Activated T-cell treated with anti-CD3 and anti-CD28 coated beads, Interleukin-2, amount 50 U/mL, for 4 hours (primary cell): ENCODE data around the gene KLHL4. TPM values are rescaled to one million over a fixed set of nuclear protein-coding genes. Genes with fewer than 3 reads are reported as not detected.
"Not testable (repeated sequence)": the region's sequence is repeated elsewhere in the genome, so short reads cannot be mapped to it uniquely, and the experiment has no call there.

Experiments
- ATAC-seq, 2 donors: fragments of 200-7000 bp; cut with Tn5 transposase; one replicate each; pipeline ENCODE4 v1.10.0; 2021
- DNase-seq: peaks from one replicate; pipeline ENCODE4 v3.0.0-alpha.2; 2020
- H3K27me3 Mint-ChIP-seq: one replicate; pipeline ENCODE4 v1.8.0; 2021; ENCODE audit warnings: low read depth, mixed read lengths
- H3K36me3 Mint-ChIP-seq: one replicate; pipeline ENCODE4 v1.8.0; 2022; ENCODE audit warnings: mixed read lengths; ENCODE audit not compliant: insufficient read depth
- H3K4me1 Mint-ChIP-seq: one replicate; pipeline ENCODE4 v1.8.0; 2021; ENCODE audit warnings: low read depth, mixed read lengths
- H3K4me3 Mint-ChIP-seq: one replicate; pipeline ENCODE4 v1.8.0; 2021; ENCODE audit warnings: mild to moderate bottlenecking, moderate library complexity, mixed read lengths
- H3K9me3 Mint-ChIP-seq: one replicate; pipeline ENCODE4 v1.8.0; 2021; ENCODE audit warnings: mixed read lengths
- total RNA-seq, 3 donors: library from RNA; stranded (reverse); gene quantifications; one replicate each; pipeline ENCODE4 v1.2.1, GENCODE V29; 2021

The KLHL4 gene, protein sequence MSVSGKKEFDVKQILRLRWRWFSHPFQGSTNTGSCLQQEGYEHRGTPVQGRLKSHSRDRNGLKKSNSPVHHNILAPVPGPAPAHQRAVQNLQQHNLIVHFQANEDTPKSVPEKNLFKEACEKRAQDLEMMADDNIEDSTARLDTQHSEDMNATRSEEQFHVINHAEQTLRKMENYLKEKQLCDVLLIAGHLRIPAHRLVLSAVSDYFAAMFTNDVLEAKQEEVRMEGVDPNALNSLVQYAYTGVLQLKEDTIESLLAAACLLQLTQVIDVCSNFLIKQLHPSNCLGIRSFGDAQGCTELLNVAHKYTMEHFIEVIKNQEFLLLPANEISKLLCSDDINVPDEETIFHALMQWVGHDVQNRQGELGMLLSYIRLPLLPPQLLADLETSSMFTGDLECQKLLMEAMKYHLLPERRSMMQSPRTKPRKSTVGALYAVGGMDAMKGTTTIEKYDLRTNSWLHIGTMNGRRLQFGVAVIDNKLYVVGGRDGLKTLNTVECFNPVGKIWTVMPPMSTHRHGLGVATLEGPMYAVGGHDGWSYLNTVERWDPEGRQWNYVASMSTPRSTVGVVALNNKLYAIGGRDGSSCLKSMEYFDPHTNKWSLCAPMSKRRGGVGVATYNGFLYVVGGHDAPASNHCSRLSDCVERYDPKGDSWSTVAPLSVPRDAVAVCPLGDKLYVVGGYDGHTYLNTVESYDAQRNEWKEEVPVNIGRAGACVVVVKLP
- total RNA-seq: under 1 TPM in 2 of 3 donors, not detected in 1; 0.03 to 0.58 TPM

DNA sequence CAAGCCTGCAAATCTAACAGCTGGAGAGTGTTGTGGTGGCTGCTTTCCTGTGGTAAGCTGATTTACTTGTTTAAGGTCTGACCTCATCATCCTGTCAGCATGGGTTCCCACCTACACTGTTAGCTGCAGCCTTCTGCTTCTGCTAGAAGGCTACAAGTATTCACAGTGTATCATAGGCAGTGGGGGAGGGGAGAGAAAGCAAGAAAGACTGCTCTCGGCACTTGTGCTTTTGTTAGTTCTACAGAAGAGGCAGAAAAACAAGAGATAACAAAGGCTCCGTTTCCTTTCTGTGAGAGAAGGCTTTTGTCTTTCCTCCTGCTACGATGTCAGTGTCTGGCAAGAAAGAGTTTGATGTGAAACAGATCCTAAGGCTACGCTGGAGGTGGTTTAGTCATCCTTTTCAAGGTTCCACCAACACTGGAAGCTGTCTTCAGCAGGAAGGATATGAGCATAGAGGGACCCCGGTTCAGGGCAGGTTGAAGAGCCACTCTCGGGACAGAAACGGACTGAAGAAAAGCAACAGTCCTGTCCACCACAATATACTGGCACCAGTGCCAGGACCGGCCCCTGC lies at the start of gene KLHL4:
KLHL4 (plus strand) TSS at position 232 of the 571 bp plus-strand sequence; CDS start at position 324, 92 bp downstream.
- ATAC-seq (peak in 1 of 2 donors; percentile 58), DNase-seq (no peak)
- Mint-ChIP-seq H3K4me3 (no peak within 1 kb of the TSS), H3K27me3 (no peaks in the 10 kb centered on the region), H3K4me1 (no peaks in the 10 kb centered on the region), H3K9me3 (no peaks in the 10 kb centered on the region), H3K36me3 (no peaks in the 10 kb centered on the region)

DNA sequence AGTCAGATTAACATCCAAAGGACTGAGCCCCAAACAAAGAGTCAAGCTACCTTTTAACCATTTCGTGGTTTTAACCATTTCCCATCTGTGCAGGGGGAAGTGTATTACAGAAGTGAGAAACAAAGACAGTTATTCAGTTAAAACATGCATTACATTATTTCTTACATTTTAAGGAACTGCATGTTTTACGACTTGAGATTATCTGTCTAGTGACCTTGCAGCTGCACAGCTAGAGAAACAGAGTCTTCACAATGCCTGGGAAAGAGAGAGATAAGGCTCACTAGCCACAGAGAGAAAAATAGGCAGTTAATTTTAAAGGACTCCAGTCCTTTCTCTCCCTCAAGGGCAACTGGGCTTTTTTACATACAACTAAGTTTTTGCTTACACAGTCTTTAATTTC lies 48.7 kb upstream of the KLHL4 start:
- Mint-ChIP-seq H3K36me3 (no peaks in the 10 kb centered on the region), H3K4me3 (no peak overlapping the region), H3K9me3 (peaks cover 6% of the 10 kb centered on the region), H3K4me1 (no peaks in the 10 kb centered on the region), H3K27me3 (no peaks in the 10 kb centered on the region)
- ATAC-seq: no peak
- no peak for DNase-seq

DNA sequence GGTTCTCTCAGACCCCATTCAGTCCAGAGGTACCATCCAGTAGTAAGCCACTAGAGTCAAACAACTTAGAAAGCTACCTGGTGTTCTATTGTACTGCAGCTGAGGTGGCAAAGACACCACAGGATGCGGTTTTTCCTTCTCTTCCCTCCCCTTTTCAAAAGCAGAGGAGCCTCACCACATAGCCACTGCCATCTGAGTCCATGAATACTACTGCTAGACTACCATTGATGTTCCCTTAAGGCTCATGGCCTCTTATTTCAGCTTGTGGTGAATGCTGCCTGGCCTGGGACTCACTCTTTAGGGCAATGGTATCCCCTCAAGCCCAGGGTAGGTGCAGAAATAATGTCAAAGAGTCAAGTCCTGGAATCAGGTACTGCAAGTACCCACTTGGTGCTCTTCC lies 41.8 kb upstream of the KLHL4 start:
- ATAC-seq (no peak), DNase-seq (no peak)
- H3K36me3 Mint-ChIP-seq: no peaks in the 10 kb centered on the region
- peaks cover 4% of the 10 kb centered on the region for H3K9me3 Mint-ChIP-seq
- H3K27me3 Mint-ChIP-seq: no peaks in the 10 kb centered on the region
- H3K4me1 Mint-ChIP-seq: no peaks in the 10 kb centered on the region
- no peak overlapping the region for H3K4me3 Mint-ChIP-seq

DNA sequence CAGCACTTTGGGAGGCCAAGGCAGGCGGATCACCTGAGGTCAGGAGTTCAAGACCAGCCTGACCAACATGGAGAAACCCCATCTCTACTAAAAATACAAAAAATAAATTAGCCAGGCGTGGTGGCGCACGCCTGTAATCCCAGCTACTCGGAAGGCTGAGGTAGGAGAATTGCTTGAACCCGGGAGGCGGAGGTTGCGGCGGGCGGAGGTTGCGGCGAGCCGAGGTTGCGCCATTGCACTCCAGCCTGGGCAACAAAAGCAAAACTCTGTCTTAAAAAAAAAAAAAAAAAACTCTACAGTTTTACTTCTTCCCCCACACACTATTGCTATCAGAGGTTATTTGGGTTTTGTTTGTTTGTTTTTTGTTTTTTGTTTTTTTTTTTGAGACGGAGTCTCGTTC lies 38.9 kb upstream of the KLHL4 start:
- not testable (repeated sequence) for H3K36me3 Mint-ChIP-seq, ATAC-seq, H3K27me3 Mint-ChIP-seq, DNase-seq, H3K4me1 Mint-ChIP-seq, H3K4me3 Mint-ChIP-seq, H3K9me3 Mint-ChIP-seq

DNA sequence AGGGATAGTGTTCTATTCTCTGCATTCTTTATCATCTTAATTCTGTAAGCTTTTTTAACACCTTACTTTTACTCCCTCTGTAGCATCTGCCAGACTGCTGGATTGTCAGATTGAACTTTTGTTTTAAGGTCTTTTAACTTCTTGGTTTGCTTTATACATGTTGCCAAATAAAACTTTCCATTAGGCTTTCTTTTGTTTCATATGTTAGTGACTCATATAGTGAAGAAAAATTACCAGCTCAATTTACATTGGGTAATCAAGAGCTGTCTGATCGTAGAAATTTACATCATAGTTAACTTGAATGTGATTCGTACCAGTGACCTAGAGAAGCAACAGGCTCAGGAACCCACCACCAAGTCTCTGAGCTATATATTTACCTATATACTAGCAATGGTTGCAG lies 28.5 kb upstream of the KLHL4 start:
- H3K4me1 Mint-ChIP-seq: no peaks in the 10 kb centered on the region
- no peak for ATAC-seq
- no peaks in the 10 kb centered on the region for H3K36me3 Mint-ChIP-seq
- H3K27me3 Mint-ChIP-seq: no peaks in the 10 kb centered on the region
- no peak overlapping the region for H3K4me3 Mint-ChIP-seq
- no peak for DNase-seq
- H3K9me3 Mint-ChIP-seq: no peaks in the 10 kb centered on the region

DNA sequence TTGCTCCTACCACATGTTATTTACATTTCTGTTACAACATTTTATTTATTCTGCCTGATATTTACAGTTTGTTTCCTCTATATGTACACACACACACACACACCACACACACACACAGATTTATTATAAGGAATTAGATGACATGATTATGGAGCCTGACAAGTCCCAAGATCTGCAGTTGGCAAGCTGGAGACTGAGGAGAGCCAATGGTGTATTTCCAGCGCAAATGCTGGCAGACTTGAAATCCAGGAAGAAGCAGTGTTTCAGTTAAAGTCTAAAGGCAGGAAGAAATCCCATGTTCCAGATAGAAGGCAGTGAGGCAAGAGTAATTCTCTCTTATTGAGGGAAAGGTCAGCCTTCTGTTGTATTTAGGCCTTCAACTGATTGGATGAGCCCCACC lies 1.8 kb upstream of the KLHL4 start:
- H3K27me3 Mint-ChIP-seq: no peaks in the 10 kb centered on the region
- ATAC-seq: no peak
- no peaks in the 10 kb centered on the region for H3K36me3 Mint-ChIP-seq
- no peaks in the 10 kb centered on the region for H3K4me1 Mint-ChIP-seq
- H3K4me3 Mint-ChIP-seq: no peak overlapping the region
- no peaks in the 10 kb centered on the region for H3K9me3 Mint-ChIP-seq
- no peak for DNase-seq

DNA sequence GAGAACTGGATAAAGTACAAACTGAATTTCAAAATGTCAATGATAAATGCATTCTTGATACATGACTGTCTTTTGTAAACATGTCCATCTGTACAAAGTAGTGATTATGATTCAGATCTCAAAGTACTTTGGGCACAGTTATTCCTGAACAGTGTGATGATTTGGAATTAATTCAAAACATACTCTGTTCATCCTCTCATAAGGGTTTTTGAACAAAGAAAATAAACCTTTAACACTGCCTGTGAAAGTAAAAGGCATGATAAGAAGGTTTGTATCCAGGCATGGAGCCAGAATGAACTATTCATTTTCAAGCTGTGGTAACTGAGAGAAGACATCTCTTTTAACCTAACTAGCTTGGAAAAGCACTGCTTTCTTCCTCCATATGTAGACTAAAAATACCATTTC lies 883 bp upstream of the KLHL4 start:
- no peak overlapping the region for H3K4me3 Mint-ChIP-seq
- H3K4me1 Mint-ChIP-seq: no peaks in the 10 kb centered on the region
- H3K36me3 Mint-ChIP-seq: no peaks in the 10 kb centered on the region
- H3K27me3 Mint-ChIP-seq: no peaks in the 10 kb centered on the region
- ATAC-seq: no peak
- DNase-seq: no peak
- H3K9me3 Mint-ChIP-seq: no peaks in the 10 kb centered on the region

DNA sequence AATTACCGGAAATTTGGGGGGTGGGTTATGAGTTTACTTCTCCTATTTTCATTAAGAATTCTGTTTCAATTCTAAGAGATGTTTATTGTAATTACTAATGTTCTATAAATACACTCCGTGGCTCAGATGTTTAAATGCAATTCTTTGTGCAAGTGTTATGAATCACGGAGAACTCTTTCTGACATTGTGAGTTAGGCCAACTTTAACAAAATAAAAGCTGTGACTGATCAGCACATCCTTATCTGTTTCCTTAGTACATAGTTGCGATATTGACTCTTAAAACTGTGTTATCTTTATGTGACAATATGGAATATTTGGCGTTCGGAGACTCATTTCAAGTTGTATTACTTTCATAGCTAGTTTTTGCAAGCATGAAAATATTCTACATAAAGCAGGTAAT lies 902 bp downstream of the KLHL4 start:
- ATAC-seq: no peak
- Mint-ChIP-seq H3K9me3 (no peaks in the 10 kb centered on the region), H3K4me3 (no peak overlapping the region), H3K4me1 (no peaks in the 10 kb centered on the region), H3K36me3 (no peaks in the 10 kb centered on the region), H3K27me3 (no peaks in the 10 kb centered on the region)
- DNase-seq: no peak

DNA sequence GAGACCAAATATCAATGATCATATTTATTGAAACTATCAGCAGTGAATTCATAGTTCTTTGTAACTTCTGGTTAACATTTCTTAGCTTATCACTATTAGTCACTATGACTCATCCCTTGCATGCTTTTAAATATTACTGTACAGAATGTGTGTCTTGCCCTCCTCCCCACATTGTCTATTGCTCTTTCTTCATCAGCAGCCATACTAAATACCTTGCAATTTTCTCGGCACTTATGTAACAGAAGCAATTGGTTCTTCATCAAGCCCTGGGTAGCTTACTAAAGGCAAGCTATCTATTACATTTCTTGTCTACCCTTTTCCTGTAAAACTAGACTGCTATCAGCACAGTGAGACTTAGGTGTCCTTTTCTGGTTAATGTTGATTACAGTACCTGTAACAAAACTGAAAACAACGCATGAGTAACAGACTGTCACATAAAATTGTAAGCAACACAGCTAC lies 8.2 kb downstream of the KLHL4 start:
- H3K36me3 Mint-ChIP-seq: no peaks in the 10 kb centered on the region
- H3K4me1 Mint-ChIP-seq: no peaks in the 10 kb centered on the region
- no peaks in the 10 kb centered on the region for H3K27me3 Mint-ChIP-seq
- no peak overlapping the region for H3K4me3 Mint-ChIP-seq
- DNase-seq (no peak), ATAC-seq (peak in 1 of 2 donors; percentile 56)
- H3K9me3 Mint-ChIP-seq: no peaks in the 10 kb centered on the region

DNA sequence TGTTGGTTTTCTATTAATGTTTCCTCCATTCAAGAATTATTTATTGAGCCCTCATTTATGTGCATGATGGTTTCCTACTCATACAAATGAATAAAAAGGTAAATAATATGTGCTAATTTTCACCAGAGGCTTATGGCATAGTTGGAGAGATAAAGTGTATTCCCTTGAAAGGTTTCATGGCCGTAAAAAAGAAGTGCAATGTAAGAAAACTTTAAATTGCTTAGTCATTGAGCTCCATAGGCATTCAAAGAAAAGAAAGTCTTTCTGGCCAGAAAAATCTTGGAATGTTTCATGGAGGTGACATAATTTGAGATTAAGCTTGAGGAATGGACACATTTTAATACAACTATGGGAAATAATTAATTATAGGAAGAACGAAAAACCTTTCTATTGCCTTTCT lies 8.7 kb downstream of the KLHL4 start:
- H3K9me3 Mint-ChIP-seq: no peaks in the 10 kb centered on the region
- H3K4me3 Mint-ChIP-seq: no peak overlapping the region
- no peaks in the 10 kb centered on the region for H3K4me1 Mint-ChIP-seq
- no peaks in the 10 kb centered on the region for H3K36me3 Mint-ChIP-seq
- H3K27me3 Mint-ChIP-seq: no peaks in the 10 kb centered on the region
- DNase-seq: no peak
- no peak for ATAC-seq

DNA sequence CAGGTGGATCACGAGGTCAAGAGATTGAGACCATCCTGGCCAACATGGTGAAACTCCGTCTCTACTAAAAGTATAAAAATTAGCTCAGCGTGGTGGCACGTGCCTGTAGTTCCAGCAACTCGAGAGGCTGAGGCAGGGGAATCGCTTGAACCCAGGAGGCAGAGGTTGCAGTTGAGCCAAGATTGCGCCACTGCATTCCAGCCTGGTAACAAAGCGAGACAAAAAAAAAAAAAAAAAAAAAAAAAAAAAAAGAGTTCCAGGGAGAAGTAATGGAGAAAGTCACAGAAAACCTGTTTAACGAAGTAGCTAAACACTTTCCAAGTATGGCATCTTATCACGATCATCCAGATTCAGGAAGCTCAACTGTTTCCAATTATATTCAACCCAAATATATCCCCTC lies 10.9 kb downstream of the KLHL4 start:
- Mint-ChIP-seq H3K27me3 (no peaks in the 10 kb centered on the region), H3K4me3 (no peak overlapping the region), H3K4me1 (no peaks in the 10 kb centered on the region), H3K9me3 (no peaks in the 10 kb centered on the region), H3K36me3 (no peaks in the 10 kb centered on the region)
- no peak for DNase-seq
- ATAC-seq: no peak

DNA sequence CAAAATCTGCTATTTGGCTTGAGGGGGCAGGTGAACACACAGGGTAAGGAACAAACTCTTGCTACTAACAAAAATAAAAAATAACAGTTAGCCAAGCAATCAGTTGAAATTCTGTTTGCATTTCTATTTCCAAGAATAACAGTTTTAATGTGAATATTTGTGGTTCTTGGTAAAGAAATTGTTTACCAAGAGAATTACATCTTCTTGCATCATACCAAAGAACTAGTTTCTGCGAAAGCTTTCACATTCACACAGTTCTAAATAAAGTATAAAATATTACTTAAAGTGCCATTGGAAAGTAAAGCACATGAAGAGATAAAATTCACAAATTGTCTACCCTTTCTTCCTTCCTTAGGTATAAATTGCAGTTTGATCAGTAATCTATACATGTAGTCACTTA lies 54.4 kb downstream of the KLHL4 start:
- ATAC-seq: no peak
- Mint-ChIP-seq H3K36me3 (no peaks in the 10 kb centered on the region), H3K27me3 (no peaks in the 10 kb centered on the region), H3K4me3 (no peak overlapping the region), H3K9me3 (no peaks in the 10 kb centered on the region), H3K4me1 (no peaks in the 10 kb centered on the region)
- DNase-seq: no peak

DNA sequence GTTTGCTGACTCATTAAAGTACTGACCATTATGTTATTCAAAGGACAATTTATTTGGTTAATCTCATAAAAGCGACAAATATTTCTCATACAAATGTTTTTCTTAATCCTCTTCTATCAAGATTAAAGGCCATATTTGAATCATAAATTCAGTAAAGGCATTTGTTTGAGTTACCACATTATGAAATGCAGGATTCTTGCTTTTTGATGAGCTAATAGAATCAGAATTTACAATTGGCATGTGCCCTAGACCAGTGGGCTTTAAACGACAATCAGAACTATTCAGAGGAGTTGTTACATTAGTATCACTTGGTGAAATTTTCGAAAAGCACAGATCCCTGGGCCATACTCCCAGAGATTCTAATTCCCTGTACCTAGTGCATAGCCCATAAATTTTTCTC lies 55.3 kb downstream of the KLHL4 start:
- H3K4me3 Mint-ChIP-seq: no peak overlapping the region
- no peak for DNase-seq
- H3K36me3 Mint-ChIP-seq: no peaks in the 10 kb centered on the region
- no peaks in the 10 kb centered on the region for H3K9me3 Mint-ChIP-seq
- no peak for ATAC-seq
- no peaks in the 10 kb centered on the region for H3K27me3 Mint-ChIP-seq
- no peaks in the 10 kb centered on the region for H3K4me1 Mint-ChIP-seq

DNA sequence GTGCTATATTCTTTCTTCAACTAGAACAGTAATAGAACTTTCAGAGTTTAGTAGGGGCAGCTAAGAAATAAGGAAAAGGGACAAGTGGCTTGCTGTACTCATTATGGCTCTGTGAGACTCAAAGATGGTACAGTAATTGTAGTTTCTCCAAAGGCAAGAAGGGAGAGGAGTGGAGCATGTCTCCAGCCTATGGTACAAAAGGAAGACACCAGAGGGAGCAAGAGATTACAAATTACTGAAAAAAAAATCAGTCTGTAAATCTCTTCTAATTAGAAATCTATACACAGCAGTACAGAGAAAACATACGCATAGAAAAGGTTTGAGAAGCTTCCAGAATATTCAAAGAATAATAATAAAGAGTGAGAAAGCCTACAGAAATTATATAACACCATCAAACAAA lies 61.4 kb downstream of the KLHL4 start:
- ATAC-seq (no peak), DNase-seq (no peak)
- Mint-ChIP-seq H3K27me3 (no peaks in the 10 kb centered on the region), H3K4me3 (no peak overlapping the region), H3K4me1 (no peaks in the 10 kb centered on the region), H3K9me3 (peaks cover 4% of the 10 kb centered on the region), H3K36me3 (no peaks in the 10 kb centered on the region)

DNA sequence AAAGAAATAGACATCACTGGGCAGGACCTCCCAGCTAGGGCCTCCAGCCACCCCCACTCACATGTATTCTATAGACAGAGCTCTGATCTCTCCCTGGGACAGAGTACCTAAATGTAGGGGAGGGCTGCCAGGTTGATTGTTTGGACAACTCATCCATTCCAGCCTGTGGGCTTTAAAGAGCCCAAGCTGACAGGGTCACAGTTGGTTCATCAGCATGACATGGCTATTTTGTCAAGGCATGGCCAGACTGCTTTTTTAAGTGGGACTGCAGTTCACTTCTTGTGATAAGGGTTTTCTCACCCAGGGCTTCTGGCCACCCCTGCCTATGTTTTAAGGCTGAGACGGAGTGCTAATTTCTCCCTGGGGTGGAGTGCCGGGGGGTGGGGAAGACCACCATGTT lies 63.3 kb downstream of the KLHL4 start:
- Mint-ChIP-seq H3K4me1 (no peaks in the 10 kb centered on the region), H3K36me3 (no peaks in the 10 kb centered on the region)

More for the DNA sequence above, 63.3 kb downstream of the KLHL4 start:
- Mint-ChIP-seq H3K27me3 (no peaks in the 10 kb centered on the region), H3K9me3 (peaks cover 8% of the 10 kb centered on the region), H3K4me3 (no peak overlapping the region)
- ATAC-seq: no peak
- DNase-seq: no peak
